Activated T-cell treated with anti-CD3 and anti-CD28 coated beads, Interleukin-2, amount 50 U/mL, for 1 hour (primary cell): ENCODE data around the gene AHRR.
"Not testable (repeated sequence)": the region's sequence is repeated elsewhere in the genome, so short reads cannot be mapped to it uniquely, and the experiment has no call there.

Experiments used
- DNase-seq: peaks from one replicate; pipeline ENCODE4 v3.0.0-alpha.2; 2020

Gene AHRR

DNA sequence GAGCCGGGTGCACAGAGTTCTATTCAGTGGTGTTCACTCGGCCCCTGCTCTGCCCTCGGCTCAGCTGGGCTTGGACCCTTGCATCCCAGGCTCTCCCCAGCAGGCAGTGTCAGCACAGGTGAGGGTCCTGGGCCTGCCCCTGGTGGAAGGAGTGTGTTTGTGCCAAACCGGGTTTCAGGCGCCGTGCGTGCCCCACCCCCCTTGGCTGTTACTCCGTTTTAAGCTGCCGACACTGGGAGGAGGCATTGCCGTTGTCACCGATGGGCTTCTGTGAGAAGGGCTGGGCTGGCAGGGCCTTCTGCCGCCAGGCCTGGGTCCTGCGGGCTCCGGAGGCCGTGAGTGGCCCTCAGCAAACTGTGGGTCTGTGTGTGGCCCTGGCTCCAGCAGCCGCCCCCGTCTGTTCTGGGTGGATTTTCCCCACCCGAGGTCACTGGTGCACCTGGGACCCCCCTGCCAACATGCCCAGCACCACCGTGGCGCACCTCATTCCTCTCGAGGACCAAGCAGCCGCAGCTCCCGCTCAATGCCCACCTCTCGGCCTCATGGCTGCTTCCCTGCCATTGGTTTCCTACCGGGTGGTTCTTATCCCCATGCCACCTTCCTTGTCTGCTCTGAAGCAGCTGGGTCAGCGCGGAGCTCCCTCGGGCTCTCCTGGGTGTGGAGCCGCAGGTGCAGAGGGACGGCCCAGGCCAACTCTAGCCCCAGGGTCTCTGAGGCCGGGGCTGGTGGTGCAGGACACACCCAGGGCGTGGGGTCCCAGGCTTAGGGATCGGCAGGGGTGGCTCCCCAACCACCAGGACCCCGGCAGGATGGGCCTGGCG, 77.2 kb downstream of the AHRR start:
- DNase-seq: no peak

DNA sequence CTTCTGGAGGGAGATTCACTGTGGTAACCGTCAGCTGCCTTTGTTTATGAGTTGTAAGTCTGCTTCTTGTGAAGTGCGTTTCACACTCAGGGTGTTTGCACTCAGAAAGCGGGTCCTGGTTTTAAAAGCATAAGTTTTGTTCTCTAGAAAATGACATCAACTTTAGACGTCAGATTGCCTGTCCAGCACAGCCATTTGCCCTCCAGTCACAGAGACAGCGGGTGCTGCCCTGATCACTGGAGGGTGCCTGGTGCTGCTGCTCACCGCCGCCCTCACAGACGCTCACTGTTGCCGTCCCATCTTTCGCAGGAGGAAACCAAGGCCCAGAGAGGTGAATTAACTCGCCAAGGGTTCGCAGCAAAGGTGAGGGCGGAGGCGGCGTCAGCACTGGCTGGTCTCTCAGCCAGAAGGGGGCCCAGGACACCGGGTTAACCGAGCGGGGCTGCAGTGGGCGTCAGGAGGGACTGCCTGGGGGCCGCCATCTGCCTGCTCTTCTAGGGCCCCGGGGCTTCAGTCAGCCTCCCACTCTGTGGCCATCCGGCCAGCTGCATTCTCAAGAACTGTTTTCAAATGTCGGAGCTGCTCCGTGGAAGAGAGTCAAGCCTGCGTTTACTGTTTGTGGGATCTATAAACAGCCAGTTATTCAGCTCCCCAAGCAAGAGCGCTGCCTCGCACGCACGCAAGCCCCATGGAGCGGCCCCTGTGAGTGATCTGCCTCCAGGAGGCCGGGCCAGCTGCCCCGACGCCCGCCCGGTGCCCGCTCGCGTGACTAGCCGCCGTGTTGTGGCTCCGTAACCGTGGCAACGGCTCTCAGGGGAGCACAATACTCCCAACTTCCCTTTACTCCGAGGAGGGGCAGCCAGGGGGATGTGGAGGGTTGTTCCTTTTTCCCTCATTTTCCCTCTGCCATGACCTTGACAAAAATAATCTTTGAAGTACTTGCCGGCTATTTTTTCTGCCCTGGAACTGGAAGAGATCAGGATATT, 78.1 kb downstream of the AHRR start:
- DNase-seq: no peak

DNA sequence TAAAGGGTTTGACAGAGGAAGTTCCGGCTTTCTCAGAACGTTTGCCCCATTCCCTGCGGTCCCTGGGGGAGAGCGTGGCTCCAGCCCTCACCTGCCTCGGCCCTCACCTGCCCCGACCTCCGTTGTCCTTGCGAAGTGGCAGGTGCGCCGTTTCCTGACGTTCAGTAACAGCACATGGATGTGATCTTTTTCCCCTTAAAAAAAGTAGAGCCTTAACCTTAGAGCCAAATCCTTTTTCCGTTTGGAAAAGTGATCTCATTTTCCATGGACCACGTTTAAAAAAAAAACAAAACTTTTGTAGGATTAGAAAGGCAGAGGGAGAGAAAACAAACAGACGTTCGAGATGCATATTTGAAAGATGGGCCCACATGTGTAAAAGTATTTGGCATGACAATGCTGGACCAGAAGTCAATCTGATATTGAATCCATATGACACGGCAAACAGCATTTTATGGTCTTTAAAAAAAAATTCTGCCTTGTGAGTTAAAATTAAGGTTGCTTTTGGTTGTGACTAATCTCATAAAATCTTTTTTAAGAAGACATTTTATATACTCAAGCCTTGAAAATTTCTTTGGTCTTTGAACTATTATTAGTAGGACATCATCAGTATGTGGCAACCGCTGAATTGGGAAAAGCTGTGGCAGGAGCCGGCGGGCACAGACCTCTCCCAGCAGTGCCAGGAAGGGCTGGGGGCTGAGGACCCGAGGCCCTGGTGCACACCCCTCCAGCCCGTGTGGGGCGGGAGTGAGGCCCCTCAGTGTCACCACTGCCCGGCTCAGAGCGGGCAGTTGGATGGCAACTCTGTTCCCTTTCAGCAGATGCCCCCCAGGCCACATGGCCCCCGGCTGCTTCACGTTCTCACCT, 79.0 kb downstream of the AHRR start:
- DNase-seq: no peak

DNA sequence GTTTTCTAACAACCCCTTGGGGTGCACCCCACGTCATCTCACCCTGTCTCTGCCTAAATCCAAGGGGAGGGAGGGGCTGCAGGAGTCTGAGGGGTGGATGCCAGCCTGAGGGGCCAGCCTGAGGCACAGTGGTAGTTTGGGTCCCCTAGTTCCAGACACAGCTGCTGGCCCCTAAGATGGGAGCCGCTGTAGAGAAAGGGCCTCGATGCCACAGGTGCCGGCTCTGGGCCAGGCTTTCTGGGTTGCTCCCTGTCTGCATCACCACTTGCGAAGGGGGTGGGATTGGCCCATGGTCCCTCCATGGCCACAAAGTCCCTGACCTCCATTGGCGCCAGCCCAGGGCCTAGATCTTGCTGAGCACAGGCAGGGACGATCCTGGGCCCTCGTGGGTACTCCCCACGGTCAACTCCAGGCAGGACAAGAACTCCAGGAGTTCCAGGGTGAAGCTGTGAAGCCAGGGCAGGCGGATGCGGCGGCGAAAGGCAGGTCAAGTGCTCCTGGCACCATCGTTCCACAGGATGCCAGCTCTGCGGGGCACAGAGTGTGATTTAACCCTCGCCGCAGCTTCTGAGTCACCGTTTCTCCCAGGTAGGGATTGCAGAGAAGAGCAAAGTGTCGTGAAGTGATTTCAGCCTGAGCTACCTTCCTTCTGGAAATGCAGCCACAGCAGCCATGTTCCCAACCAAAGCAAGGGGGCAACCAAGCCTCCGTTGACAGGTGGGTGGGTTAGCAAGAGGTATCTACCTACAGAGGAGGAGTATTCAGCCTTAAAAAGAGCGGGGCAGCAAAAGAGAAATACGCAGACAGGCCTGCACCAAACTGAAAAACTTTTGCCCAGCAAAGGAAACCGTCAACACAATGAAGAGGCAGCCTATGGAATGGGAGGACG, 79.9 kb downstream of the AHRR start:
- no peak for DNase-seq

DNA sequence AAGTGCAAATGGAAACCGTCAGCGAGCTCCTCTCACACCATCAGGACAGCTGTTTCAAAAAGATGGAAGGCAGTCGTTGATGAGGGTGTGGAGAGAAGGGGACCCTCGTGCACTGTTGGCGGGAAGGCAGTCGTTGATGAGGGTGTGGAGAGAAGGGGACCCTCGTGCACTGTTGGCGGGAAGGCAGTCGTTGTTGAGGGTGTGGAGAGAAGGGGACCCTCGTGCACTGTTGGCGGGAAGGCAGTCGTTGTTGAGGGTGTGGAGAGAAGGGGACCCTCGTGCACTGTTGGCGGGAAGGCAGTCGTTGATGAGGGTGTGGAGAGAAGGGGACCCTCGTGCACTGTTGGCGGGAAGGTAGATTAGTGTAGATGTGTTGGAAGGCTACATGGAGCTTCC, 80.7 kb downstream of the AHRR start:
- not testable (repeated sequence) for DNase-seq

DNA sequence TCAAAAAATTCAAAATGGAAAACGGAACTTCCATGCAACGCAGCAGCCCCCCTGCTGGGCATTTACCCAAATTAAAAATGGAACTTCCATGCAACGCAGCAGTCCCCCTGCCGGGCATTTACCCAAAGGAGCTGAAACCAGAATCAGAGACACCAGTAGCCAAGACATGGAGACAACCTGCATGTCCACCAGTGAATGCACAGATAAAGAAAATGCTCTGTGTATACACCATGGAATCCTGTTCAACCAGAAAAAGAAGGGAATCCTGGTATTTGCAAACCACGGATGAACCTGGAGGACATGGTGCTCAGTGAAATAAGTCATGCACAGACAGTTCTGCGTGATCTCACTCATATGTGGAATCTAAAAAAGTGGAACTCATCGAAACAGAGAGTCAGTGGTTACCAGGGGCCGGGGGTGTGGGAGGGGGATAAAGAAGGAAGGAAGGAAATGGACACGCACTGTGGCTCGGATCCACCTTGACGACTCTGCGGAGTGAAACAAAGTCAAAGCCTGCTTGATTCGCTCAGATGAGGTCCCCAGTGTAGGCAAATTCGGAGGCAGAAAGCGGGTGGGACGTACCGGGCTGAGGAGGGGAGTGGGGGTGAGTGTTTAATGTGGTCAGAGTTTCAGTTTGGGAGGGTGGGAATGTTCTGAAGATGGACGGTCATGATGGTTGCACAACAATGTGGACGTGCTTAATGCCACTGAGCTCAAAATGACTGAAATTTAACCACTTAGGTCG, 81.3 kb downstream of the AHRR start:
- no peak for DNase-seq

DNA sequence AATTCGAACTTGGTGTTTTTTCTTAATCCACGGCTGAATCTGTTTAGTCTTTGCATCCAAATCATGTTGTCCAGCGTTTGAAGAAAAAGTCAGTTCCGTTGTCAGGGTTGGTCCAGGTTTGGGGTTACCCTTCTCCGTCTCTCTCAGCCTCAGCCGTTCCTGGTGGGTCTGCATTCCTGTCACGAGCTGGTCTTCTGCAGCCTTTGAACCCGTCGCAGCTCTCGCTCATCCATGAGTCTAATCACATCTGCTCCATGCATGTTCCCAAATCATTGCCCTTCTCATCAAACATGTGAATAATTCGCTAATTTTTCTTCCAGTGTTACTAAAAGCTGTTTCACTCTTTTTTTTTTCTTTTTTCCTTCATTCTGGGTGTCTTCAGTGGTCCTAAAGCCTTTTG, 82.5 kb downstream of the AHRR start:
- no peak for DNase-seq

DNA sequence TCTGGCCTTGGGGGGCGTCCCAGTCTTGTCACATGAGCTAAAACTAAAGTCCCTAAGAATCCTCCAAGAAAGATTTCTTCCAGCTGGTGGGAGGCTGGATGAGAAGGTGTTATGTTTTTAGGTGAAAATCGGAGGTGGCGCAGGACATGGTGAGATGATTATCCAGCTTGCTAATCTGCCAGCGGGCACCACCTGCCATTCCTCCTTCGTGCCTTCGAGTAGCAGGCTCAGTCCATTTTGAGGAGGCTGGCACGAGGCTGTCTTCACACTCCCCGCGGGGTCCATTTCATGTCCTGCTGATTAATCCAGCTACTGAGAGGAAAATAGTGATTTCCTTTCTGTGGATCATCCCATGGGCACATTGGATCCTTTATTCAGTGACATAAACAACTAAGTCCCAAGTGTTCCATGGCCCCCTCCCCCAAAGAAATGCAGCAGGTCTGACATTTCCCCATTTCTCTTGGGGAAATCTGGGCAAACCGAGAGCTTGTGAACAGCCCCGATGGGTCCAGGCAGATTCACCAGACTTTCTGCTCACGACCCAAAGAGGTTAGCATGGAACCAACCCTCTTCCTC, 83.2 kb downstream of the AHRR start:
- DNase-seq: no peak

DNA sequence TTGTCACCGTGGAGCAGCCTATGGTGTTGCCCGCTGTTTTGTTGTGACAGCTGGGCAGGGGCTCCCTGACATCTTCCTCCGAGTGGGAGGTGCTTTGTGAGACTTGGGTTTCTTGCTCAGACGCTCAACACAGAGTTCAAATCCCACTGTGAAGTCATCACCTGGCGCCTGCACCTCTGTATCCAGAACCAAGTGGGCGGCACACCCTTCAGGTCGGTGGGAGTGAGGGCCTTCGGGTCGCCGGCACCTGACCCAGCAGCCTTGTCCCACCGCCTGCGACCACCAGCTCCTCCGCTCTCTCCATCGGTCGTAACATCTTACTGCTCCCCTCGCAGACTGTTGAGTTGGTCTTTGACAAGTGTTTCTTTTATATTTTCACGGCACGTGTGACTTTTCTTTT, 83.9 kb downstream of the AHRR start:
- DNase-seq: no peak

DNA sequence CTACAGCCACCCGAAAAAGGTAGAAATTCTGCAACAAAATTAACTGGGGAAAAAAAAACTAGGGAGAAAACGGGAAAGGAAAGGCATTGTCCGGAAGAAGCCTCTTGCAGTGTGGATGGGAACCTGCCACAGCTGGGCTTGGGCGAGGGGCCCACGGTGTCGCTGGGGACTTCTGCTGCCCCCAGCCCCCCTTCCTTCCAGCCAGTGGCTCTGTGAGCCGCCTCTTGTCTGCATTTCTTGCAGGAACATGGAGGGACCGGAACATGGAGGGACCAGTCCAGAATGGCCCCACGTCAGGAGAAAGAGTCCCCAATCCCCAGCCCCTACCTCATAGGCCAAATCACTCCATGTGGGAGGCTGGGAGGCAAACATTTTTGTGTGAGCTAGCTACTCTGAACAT, 84.5 kb downstream of the AHRR start:
- no peak for DNase-seq

DNA sequence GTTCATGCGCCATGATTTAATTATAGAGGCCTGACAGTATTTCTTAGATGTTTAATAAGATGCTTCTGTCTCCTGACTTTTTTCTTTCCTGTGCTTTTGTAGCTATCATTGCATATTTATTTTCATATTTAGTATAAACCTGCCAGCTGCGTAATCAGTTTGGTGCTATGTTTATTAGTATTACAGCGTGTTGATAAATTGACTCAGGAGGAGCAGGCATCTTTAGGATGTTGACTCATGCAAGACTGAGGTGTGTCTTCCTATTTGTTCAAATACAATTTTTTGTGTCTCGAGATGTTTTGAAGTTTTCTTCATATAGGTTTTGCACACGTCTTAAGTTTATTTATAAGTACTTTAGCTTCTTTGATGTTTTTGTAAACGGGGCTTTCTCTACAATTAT, 85.5 kb downstream of the AHRR start:
- DNase-seq: no peak

DNA sequence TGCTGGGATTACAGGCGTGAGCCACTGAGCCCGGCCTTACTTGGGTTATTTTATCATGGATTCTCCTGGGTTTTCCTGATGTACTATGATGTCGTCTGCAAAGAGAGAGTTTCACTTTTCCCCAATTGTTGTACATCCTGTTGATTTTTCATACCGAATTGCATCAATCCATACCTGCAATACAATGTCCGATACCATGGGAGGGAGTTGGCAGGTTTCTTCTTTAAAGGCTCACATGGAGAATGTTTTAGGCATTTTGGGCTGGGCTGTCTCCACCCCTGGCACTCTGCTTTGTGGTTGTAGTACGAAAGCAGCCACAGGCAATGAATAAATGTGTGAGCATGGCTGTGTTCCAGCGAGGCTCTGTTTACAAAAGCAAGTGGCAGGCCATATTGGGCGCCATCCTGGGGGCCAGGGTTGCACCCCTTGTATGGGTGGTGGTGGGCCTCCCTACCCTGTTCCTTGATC, 86.3 kb downstream of the AHRR start:
- DNase-seq: no peak

DNA sequence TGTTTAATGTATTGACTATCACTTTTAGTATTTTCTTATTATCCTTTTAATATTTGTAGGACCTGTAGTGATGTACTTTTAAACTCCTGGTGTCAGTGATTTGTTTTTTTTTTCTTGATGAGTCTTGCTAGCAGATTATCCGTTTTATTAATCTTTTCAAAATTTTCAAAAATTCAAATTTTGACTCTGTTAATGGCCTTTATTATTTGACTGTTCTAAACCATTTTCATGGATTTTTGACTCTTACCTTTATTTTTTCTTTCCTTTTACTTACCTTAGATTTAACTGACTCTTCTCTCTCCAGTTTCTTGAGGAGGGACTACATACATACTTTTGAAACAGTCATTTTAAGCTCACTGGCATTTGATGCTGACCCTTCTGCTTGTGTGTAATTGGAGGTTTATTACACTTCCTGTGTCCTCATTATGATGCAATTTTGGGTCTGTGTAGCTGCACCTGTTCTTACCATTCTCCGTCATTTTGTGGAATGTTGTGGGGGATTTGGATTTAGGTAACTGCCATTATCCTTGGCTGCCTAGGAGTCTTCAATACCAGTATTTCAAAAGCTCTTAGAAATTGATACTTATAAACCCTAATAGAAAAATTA, 89.5 kb downstream of the AHRR start:
- DNase-seq: no peak

DNA sequence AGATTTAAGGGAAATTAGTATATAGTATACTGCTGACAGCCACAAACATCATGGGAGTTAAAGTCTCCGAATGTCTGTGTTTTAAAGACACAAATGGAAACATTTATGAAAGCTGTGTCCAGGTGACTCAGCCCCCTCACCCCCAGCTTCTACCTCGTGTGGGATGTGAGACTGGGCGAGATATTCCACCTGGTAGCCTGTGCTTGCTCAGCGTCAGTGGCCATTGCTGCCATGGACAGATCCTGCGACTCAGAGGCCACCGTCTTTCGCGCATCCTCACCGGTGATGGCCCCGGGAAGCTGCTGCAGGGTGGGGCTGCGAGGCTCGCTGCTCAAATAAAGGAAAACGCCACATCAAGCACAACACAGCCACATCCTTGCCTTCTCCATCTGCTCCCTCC, 90.2 kb downstream of the AHRR start:
- no peak for DNase-seq

DNA sequence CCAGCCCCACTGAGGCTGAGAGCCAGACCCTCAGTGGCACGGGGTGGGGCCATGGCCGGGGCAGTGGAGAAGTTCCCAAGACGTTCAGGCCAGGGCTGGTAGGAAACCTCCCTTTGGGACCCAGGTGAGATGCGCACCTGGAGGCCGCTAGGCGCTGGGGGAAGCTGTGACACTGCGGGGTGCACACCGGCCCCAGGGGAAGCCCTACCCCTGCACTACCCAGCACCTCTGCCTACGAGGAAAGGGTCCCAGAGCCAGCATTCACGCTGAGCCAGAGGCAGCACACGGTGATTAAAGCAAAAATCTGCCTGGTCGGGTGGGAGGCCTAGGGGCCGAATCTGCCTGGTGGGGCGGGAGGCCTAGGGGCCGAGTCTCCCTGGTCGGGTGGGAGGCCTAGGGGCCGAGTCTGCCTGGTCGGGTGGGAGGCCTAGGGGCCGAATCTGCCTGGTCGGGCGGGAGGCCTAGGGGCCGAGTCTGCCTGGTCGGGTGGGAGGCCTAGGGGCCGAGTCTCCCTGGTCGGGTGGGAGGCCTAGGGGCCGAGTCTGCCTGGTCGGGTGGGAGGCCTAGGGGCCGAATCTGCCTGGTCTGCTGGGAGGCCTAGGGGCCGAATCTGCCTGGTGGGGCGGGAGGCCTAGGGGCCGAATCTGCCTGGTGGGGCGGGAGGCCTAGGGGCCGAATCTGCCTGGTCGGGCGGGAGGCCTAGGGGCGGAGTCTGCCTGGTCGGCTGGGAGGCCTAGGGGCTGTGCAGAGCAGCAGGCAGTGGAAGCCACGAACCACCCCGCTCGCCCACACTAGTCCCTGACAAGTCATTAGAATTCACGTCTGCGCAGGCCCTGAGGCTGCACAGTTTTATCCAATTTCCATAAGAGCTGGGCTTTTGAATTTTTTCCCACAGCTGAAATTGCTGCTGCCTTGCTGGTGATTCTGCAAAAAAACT, 93.7 kb downstream of the AHRR start:
- not testable (repeated sequence) for DNase-seq

DNA sequence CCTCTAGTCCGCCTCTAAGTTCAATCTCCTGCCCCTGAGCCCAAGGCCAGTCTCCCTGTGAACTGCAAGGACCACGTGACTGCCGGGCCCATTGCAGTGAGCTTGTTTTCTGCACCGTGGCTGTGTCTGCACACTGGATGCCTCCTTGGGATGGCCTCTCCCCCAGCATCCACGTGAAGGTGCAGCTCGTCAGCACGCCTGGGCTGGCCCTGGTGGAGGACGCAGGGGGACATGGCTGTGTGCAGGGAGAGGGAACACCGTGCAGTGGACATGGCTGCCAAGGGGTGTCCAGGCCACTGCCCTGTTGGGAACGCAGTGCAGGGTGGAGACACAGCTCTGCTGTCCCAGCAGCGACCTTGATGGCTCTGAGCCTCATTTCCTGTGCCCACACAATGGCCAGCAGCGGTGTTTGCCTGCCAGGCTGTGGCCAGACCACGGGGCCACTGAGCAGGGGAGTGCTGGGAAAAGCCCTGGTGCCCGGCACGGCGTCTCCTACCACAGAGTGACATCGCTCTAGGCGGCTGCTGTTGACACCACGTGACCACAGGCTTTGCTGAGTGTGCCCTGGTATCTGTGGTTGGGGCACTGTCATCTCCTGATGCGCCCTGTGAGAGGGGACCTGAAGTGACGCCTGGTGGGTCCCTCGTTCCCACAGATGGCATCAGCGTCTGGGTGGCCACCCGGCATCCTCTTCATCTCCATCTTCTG, 94.6 kb downstream of the AHRR start:
- DNase-seq: no peak

DNA sequence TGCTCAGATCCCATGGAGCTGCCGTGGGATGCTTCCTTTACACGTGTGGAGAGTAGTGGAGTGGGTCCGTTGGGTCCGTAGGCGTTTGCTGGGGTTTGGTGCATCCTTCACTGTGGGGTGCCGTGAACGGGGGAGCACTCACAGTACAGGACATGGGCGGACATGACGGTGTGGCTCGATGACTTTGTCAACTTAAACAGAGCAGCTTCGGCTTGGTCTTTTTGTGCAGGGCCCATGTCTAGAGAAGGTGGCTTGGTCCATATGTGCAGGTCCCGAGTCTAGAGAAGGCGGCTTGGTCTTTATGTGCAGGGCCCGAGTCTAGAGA, 95.1 kb downstream of the AHRR start:
- DNase-seq: no peak
